ENCODE results near the gene DCST2. TPM values are rescaled to one million over a fixed set of nuclear protein-coding genes. Genes with fewer than 3 reads are reported as not detected.

The DCST2 gene
- total RNA-seq, result 1.4 TPM

GRCh38 chr1:155033524-155033923, at the start of gene DCST2, which contains the start of gene DCST1:
Gene DCST2, minus strand, starts transcription at chr1:155033781. Its CDS starts 80 bp downstream, at chr1:155033701.
Gene DCST1, plus strand, starts transcription at chr1:155033824. Its CDS starts 213 bp downstream, at chr1:155034037.
- DNase-seq (ENCODE audit: low spot score) (no peak), ATAC-seq (no peak)

GRCh38 chr1:155083052-155083541, 49.5 kb upstream of the DCST2 start:
- DNase-seq (ENCODE audit: low spot score) (no peak), ATAC-seq (no peak)

GRCh38 chr1:155082301-155083051, 48.9 kb upstream of the DCST2 start:
- DNase-seq (ENCODE audit: low spot score) (no peak), ATAC-seq (no peak)

- DNase-seq (ENCODE audit: low spot score), result no peak
- ATAC-seq, result no peak
Observed at GRCh38 chr1:155081472-155082300, 48.1 kb upstream of the DCST2 start.

GRCh38 chr1:155080312-155081228, 47.0 kb upstream of the DCST2 start:
- DNase-seq (ENCODE audit: low spot score), result no peak
- no peak for ATAC-seq

GRCh38 chr1:155079487-155080311, 46.1 kb upstream of the DCST2 start:
- ATAC-seq, result no peak
- no peak for DNase-seq (ENCODE audit: low spot score)

- peak; percentile 1 for ATAC-seq
- DNase-seq (ENCODE audit: low spot score), result no peak
Observed at GRCh38 chr1:155079210-155079486, 45.6 kb upstream of the DCST2 start.

- ATAC-seq (peak; percentile 86), DNase-seq (ENCODE audit: low spot score) (peak; percentile 80)
Observed at GRCh38 chr1:155078469-155079209, 45.1 kb upstream of the DCST2 start, which contains the start of gene EFNA3. Gene EFNA3, plus strand, starts transcription at chr1:155078837. Its CDS starts 105 bp downstream, at chr1:155078942.

- no peak for DNase-seq (ENCODE audit: low spot score)
- no peak for ATAC-seq
Observed at GRCh38 chr1:155077758-155078445, 44.3 kb upstream of the DCST2 start.

- ATAC-seq (no peak), DNase-seq (ENCODE audit: low spot score) (no peak)
Observed at GRCh38 chr1:155077346-155077745, 43.8 kb upstream of the DCST2 start.

GRCh38 chr1:155076371-155076770, 42.8 kb upstream of the DCST2 start:
- ATAC-seq, result no peak
- DNase-seq (ENCODE audit: low spot score), result no peak

- DNase-seq (ENCODE audit: low spot score) (no peak), ATAC-seq (no peak)
Observed at GRCh38 chr1:155075535-155075934, 42.0 kb upstream of the DCST2 start.

GRCh38 chr1:155073377-155074242, 40.0 kb upstream of the DCST2 start:
- DNase-seq (ENCODE audit: low spot score), result no peak

GRCh38 chr1:155072531-155073289, 39.1 kb upstream of the DCST2 start:
- ATAC-seq, result no peak

More at GRCh38 chr1:155073377-155074242, 40.0 kb upstream of the DCST2 start:
- no peak for ATAC-seq

GRCh38 chr1:155071701-155072100, 38.1 kb upstream of the DCST2 start:
- ATAC-seq, result no peak
- no peak for DNase-seq (ENCODE audit: low spot score)

More at GRCh38 chr1:155072531-155073289, 39.1 kb upstream of the DCST2 start:
- no peak for DNase-seq (ENCODE audit: low spot score)

GRCh38 chr1:155070721-155071569, 37.4 kb upstream of the DCST2 start:
- DNase-seq (ENCODE audit: low spot score) (no peak), ATAC-seq (peak; percentile 82)
